GM18867 (cell line): ENCODE measurements around the gene USP17L11.
"Not testable (repeated sequence)": the region's sequence is repeated elsewhere in the genome, so short reads cannot be mapped to it uniquely, and the experiment has no call there.

ENCODE experiments used
- ATAC-seq: cut with Tn5 transposase; IDR thresholded peaks from one replicate; pipeline ENCODE4 v1.9.1; 2021; ENCODE audit warnings: mild to moderate bottlenecking, moderate library complexity; ENCODE audit not compliant: unreplicated experiment

USP17L11 gene

DNA sequence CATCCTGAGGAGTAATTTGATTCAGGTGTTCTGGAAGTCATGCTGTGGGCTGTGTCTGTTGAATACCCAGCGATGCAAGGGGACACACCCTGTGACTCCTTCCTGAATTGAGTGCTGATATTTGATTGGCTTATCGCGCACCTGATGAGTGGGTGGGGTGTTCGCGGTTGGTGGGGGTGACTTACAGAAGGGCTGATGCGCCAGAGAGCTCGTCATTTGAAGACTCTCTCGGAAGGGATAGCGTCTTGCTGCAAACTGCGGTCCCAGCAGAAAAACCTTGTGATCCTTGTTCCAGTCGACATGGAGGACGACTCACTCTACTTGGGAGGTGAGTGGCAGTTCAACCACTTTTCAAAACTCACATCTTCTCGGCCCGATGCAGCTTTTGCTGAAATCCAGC lies at the start of gene USP17L11:
Gene USP17L11 (plus strand): TSS at position 301 of the 400 bp plus-strand sequence. CDS start 0 bp downstream, at position 301.
- ATAC-seq, result not testable (repeated sequence)

- not testable (repeated sequence) for ATAC-seq
These were observed 49.2 kb upstream of the USP17L11 start for GRCh38 chr4:9165990-9166389.

GRCh38 chr4:9169791-9170459 lies 45.3 kb upstream of the USP17L11 start, which contains the start of gene FAM90A26:
Gene FAM90A26, plus strand, starts transcription at chr4:9170409. Its CDS starts 2,764 bp downstream, at chr4:9173173.
- not testable (repeated sequence) for ATAC-seq

- not testable (repeated sequence) for ATAC-seq
These were observed 4.8 kb upstream of the USP17L11 start, which contains the start of gene USP17L10 for GRCh38 chr4:9210357-9210756. Gene USP17L10, plus strand, starts transcription at chr4:9210657. Its CDS starts 0 bp downstream, at chr4:9210657.

GRCh38 chr4:9214701-9215100 lies 504 bp upstream of the USP17L11 start:
- not testable (repeated sequence) for ATAC-seq

- ATAC-seq, result not testable (repeated sequence)
These were observed 4.6 kb downstream of the USP17L11 start, which contains the start of gene USP17L12 for GRCh38 chr4:9219852-9220251. Gene USP17L12, plus strand, starts transcription at chr4:9220152. Its CDS starts 0 bp downstream, at chr4:9220152.

DNA sequence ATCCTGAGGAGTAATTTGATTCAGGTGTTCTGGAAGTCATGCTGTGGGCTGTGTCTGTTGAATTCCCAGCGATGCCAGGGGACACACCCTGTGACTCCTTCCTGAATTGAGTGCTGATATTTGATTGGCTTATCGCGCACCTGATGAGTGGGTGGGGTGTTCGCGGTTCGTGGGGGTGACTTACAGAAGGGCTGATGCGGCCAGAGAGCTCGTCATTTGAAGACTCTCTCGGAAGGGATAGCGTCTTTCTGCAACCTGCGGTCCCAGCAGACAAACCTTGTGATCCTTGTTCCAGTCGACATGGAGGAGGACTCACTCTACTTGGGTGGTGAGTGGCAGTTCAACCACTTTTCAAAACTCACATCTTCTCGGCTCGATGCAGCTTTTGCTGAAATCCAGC lies 9.4 kb downstream of the USP17L11 start, which contains the start of gene USP17L13:
Gene USP17L13 (plus strand): TSS at position 301 of the 400 bp plus-strand sequence. CDS start 0 bp downstream, at position 301.
- not testable (repeated sequence) for ATAC-seq

- not testable (repeated sequence) for ATAC-seq
These were observed 15.0 kb downstream of the USP17L11 start for GRCh38 chr4:9230249-9230648.

- not testable (repeated sequence) for ATAC-seq
These were observed 18.9 kb downstream of the USP17L11 start, which contains the start of gene USP17L15 for GRCh38 chr4:9234085-9234484. Gene USP17L15, plus strand, starts transcription at chr4:9234385. Its CDS starts 0 bp downstream, at chr4:9234385.

DNA sequence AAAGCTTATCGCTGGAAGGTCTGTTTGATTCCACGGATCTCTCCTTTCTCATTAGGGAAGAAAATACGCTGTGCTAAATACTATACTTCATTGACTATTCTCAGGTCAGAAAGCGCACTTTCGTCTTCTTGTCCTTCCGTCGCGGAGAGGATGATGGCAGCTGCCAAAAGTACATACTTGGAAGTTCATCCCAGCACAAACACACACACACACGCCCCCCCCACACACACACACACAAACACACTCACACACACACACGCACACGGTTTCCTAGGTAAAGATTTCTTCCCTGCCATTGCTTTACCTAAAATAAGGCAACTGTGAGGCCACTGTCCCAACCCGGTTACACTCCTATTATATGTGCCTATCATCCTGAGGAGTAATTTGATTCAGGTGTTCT lies 23.3 kb downstream of the USP17L11 start:
- ATAC-seq, result not testable (repeated sequence)

DNA sequence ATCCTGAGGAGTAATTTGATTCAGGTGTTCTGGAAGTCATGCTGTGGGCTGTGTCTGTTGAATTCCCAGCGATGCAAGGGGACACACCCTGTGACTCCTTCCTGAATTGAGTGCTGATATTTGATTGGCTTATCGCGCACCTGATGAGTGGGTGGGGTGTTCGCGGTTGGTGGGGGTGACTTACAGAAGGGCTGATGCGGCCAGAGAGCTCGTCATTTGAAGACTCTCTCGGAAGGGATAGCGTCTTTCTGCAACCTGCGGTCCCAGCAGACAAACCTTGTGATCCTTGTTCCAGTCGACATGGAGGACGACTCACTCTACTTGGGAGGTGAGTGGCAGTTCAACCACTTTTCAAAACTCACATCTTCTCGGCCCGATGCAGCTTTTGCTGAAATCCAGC lies 28.4 kb downstream of the USP17L11 start, which contains the start of gene USP17L17:
Gene USP17L17 (plus strand): TSS at position 301 of the 400 bp plus-strand sequence. CDS start 0 bp downstream, at position 301.
- ATAC-seq, result not testable (repeated sequence)

DNA sequence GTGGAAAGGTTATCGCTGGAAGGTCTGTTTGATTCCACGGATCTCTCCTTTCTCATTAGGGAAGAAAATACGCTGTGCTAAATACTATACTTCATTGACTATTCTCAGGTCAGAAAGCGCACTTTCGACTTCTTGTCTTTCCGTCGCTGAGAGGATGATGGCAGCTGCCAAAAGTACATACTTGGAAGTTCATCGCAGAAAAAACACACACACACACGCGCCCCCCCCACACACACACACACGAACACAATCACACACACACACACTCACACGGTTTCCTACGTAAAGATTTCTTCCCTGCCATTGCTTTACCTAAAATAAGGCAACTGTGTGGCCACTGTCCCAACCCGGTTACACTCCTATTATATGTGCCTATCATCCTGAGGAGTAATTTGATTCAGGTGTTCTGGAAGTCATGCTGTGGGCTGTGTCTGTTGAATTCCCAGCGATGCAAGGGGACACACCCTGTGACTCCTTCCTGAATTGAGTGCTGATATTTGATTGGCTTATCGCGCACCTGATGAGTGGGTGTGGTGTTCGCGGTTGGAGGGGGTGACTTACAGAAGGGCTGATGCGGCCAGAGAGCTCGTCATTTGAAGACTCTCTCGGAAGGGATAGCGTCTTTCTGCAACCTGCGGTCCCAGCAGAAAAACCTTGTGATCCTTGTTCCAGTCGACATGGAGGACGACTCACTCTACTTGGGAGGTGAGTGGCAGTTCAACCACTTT lies 32.9 kb downstream of the USP17L11 start, which contains the start of gene USP17L18:
Gene USP17L18 (plus strand): TSS at position 678 of the 728 bp plus-strand sequence. CDS start 0 bp downstream, at position 678.
- not testable (repeated sequence) for ATAC-seq

- ATAC-seq, result not testable (repeated sequence)
These were observed 37.9 kb downstream of the USP17L11 start, which contains the start of gene USP17L19 for GRCh38 chr4:9253078-9253477. Gene USP17L19, plus strand, starts transcription at chr4:9253378. Its CDS starts 0 bp downstream, at chr4:9253378.

DNA sequence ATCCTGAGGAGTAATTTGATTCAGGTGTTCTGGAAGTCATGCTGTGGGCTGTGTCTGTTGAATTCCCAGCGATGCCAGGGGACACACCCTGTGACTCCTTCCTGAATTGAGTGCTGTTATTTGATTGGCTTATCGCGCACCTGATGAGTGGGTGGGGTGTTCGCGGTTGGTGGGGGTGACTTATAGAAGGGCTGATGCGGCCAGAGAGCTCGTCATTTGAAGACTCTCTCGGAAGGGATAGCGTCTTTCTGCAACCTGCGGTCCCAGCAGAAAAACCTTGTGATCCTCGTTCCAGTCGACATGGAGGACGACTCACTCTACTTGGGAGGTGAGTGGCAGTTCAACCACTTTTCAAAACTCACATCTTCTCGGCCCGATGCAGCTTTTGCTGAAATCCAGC lies 42.6 kb downstream of the USP17L11 start, which contains the start of gene USP17L20:
Gene USP17L20 (plus strand): TSS at position 301 of the 400 bp plus-strand sequence. CDS start 0 bp downstream, at position 301.
- not testable (repeated sequence) for ATAC-seq

- not testable (repeated sequence) for ATAC-seq
These were observed 47.4 kb downstream of the USP17L11 start, which contains the start of gene USP17L21 for GRCh38 chr4:9262572-9262971. Gene USP17L21, plus strand, starts transcription at chr4:9262872. Its CDS starts 0 bp downstream, at chr4:9262872.
